Activated gamma-delta T cell treated with Interleukin-2 at 50 U/mL for 16 hours (primary cell): ENCODE measurements around the gene DAP3.
A peak's percentile ranks its signal among the peaks of the same experiment; 100 is the strongest.
"Not testable (repeated sequence)": the region's sequence is repeated elsewhere in the genome, so short reads cannot be mapped to it uniquely, and the experiment has no call there.

ENCODE experiments used
- DNase-seq: peaks from one replicate; pipeline ENCODE4 v3.0.0-alpha.2; 2020

The DAP3 gene

GRCh38 chr1:155725142-155725541 lies 36.3 kb downstream of the DAP3 start:
- DNase-seq, result no peak

- peak; percentile 9 for DNase-seq
Observed at GRCh38 chr1:155729031-155729898, 40.4 kb downstream of the DAP3 start.

- DNase-seq, result no peak
Observed at GRCh38 chr1:155740995-155741394, 52.1 kb downstream of the DAP3 start.

- DNase-seq, result no peak
Observed at GRCh38 chr1:155741908-155742307, 53.0 kb downstream of the DAP3 start.

GRCh38 chr1:155744711-155745283 lies 55.9 kb downstream of the DAP3 start:
- DNase-seq, result no peak

GRCh38 chr1:155745284-155746228 lies 56.7 kb downstream of the DAP3 start:
- peak; percentile 87 for DNase-seq

GRCh38 chr1:155747586-155747985 lies 58.7 kb downstream of the DAP3 start:
- DNase-seq, result not testable (repeated sequence)

- DNase-seq, result not testable (repeated sequence)
Observed at GRCh38 chr1:155748141-155748540, 59.2 kb downstream of the DAP3 start.

GRCh38 chr1:155759017-155759416 lies 70.1 kb downstream of the DAP3 start:
- DNase-seq, result not testable (repeated sequence)

GRCh38 chr1:155759966-155760630 lies 71.2 kb downstream of the DAP3 start:
- DNase-seq, result no peak

GRCh38 chr1:155760751-155761475 lies 72.0 kb downstream of the DAP3 start:
- no peak for DNase-seq

- no peak for DNase-seq
Observed at GRCh38 chr1:155761736-155762405, 73.0 kb downstream of the DAP3 start.

GRCh38 chr1:155763090-155763815 lies 74.4 kb downstream of the DAP3 start:
- DNase-seq, result not testable (repeated sequence)

GRCh38 chr1:155763989-155764388 lies 75.1 kb downstream of the DAP3 start:
- not testable (repeated sequence) for DNase-seq

GRCh38 chr1:155767399-155767989 lies 78.6 kb downstream of the DAP3 start:
- DNase-seq, result not testable (repeated sequence)

- no peak for DNase-seq
Observed at GRCh38 chr1:155769257-155769656, 80.4 kb downstream of the DAP3 start.

GRCh38 chr1:155773221-155773620 lies 84.3 kb downstream of the DAP3 start:
- DNase-seq, result no peak

- no peak for DNase-seq
Observed at GRCh38 chr1:155776414-155776813, 87.5 kb downstream of the DAP3 start.

- DNase-seq, result no peak
Observed at GRCh38 chr1:155777582-155777981, 88.7 kb downstream of the DAP3 start.
